Ovary (tissue), 3 donors: ENCODE measurements around the gene RAI14.

Experiments used
- EP300 ChIP-seq: sonication (generic); formaldehyde crosslinking; IDR thresholded peaks from one replicate; pipeline ENCODE4 v1.6.1; 2017; ENCODE audit warnings: antibody characterized with exemption
- POLR2A ChIP-seq: fragments of 450-650 bp; IDR thresholded peaks from one replicate; pipeline ENCODE4 v1.6.1; 2017; ENCODE audit warnings: antibody characterized with exemption, mild to moderate bottlenecking, moderate library complexity
- TF ChIP-seq, protein P1 (sequence below), 3 donors: fragments of 450-650 bp in 2 of 3; fragments of 200-600 bp in 1 of 3; IDR thresholded peaks; one replicate each; pipeline versions ENCODE4 v1.5.1 to v1.8.0; 2016 to 2022; ENCODE audit warnings: antibody characterized with exemption in 3 of 3, mild to moderate bottlenecking in 1 of 3
- donor health status: DM: no; HTN: no; CAD: no.

DNA sequence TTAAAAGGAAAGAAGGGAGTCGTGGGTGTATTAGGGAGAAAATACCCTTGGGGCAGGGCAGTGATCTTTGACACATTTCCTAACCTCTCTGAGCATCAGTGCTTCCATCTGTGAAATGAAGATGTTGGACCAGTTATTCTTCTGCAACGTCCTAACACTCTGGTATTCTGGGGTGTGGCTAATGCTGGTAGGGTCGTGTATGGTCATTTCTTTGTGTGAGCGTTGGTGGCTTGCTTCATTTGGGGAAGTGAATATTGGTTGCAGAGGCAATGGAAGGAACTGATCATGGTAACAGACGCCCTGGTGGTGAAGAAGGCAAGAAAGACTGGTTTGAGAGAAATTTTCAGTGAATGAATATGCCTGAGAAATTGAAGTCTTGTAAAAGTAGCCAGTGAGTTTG, 114.9 kb downstream of the RAI14 start:
- TF ChIP-seq POLR2A (no peak), EP300 (no peak)
- TF ChIP-seq, protein P1, sequence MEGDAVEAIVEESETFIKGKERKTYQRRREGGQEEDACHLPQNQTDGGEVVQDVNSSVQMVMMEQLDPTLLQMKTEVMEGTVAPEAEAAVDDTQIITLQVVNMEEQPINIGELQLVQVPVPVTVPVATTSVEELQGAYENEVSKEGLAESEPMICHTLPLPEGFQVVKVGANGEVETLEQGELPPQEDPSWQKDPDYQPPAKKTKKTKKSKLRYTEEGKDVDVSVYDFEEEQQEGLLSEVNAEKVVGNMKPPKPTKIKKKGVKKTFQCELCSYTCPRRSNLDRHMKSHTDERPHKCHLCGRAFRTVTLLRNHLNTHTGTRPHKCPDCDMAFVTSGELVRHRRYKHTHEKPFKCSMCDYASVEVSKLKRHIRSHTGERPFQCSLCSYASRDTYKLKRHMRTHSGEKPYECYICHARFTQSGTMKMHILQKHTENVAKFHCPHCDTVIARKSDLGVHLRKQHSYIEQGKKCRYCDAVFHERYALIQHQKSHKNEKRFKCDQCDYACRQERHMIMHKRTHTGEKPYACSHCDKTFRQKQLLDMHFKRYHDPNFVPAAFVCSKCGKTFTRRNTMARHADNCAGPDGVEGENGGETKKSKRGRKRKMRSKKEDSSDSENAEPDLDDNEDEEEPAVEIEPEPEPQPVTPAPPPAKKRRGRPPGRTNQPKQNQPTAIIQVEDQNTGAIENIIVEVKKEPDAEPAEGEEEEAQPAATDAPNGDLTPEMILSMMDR (IDR thresholded peaks at IDR 0.05), result no peak
